NCI-H748 (cell line): ENCODE data around the gene PNMA6E.

Experiments used
- DNase-seq: peaks from one replicate; lab custom pipeline; 2025; ENCODE audit not compliant: unreplicated experiment; lab: John Stamatoyannopoulos, UW

PNMA6E gene

DNA sequence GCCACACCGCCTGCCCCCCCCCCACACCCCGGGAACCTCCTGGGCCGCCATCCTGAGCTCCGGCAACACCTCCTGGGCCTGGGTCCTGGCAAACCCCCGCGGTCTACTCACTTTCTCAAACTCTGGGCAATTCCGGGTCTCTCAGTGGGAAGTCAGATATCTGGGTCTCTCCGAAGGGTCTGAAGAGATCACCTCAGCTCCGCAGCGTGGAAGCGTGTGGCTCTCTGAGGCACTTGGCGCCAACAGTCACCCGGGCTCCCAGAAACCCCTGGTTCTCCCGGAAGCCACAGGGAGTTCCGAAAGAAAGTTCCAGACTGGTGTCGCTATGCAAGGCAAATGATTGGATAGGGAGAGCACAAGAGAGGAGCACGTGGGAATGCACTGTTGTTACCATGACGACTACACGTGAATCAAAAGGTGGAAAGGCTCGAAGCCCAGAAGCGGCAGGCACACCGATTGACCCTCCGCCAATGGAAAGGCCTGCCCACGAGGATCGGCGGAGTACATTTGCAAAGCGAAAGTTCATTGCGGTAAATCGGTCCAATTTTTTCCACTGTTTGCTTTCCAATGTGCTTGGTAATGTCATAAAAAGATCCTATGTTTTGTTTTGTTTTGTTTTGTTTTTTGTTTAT is at the start of gene PNMA6E:
TSS of gene PNMA6E (minus strand) at position 218 of the 632 bp plus-strand sequence. CDS start 2,501 bp downstream, outside the sequence.
- no peak for DNase-seq

DNA sequence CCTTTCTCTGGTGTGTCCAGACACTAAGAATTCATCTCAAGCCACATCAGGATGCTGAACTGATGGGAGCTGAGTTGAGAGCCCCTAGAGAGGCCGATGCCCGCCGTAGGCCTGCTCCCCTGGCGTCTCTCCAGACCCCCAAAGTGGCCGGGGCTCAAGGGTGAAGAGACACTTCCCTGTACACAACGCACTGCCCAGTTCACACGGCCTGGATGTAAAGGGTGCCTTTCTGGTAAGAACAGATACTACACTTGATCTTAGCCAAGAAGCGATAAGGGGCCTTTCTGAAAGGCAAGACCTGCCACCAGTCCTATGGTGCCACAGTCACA is 49.8 kb upstream of the PNMA6E start:
- no peak for DNase-seq

DNA sequence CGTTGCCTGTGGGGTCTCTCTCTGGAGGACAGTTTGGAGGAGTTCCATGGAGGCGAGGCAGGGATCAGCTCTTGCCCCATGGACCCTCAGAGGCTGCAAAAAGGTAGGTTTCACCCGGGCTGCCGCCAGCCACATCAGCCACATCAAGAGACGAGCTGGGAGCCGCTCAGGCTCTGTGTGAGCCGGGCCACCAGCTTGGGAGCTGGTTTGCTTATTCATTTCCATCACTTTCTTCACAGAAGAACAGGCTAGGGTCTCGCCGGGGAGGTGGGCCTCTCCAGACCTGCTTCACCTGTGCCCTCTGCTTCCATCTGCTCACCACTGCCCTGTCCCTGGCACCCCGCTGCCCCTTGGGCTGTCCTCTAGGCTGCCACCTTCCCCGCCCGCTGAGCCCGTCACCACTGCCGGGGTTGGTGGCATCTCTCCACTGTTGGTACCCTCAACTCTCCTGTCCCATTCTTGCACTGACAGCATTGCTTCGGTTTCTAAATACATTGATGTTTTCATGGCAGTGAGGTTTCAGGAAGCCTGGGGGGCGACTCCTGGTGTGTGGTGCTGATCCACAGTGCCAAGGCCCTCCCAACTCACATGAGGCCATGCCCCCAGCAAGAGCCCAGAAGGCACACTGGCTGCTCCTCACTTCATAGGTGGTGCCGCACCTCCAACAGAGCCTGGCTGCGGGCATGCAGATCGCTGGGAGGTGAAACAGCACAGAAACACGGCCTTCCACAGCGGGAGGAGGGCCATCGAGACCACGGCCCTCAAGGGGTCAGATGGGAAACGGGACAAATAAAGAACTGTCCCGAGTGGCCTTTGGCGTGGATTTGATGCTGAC is 49.2 kb upstream of the PNMA6E start:
- DNase-seq: no peak

DNA sequence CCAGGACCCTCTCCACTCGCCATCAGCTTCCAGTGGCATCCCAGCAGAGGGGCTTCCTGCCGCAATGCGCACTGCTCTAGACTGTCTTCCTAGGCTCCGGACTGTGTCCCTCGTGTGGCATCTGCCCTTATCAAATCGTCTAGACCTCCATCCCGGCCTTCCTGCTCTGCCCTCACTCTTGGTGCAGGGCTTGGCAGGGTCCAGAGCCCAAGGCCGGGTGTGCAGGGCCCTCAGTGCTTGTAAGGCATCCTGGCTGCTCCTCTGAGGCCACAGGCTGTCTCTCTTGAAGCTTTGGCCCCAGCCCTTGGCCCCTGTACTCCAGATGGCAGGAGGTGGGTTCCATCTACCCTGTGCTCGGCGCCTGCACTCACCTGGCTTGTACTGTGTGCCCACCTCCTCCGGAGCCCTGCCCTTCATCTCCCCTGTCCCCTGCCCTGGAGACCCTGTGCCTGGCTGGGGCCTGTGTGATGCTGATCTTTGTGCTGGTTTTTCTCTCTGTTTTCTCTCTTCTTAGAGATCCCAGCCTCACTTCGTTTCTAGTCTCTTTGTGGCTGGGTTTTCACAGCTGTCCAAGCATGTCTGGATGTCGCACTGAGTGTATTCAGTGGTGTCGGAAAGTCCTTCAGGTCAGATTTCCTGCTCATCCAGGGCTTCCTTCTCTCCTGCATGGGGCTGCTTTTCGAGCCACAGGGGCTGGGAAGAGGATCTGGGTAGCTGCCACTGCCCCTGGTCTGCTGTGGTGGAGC is 48.4 kb upstream of the PNMA6E start:
- no peak for DNase-seq

DNA sequence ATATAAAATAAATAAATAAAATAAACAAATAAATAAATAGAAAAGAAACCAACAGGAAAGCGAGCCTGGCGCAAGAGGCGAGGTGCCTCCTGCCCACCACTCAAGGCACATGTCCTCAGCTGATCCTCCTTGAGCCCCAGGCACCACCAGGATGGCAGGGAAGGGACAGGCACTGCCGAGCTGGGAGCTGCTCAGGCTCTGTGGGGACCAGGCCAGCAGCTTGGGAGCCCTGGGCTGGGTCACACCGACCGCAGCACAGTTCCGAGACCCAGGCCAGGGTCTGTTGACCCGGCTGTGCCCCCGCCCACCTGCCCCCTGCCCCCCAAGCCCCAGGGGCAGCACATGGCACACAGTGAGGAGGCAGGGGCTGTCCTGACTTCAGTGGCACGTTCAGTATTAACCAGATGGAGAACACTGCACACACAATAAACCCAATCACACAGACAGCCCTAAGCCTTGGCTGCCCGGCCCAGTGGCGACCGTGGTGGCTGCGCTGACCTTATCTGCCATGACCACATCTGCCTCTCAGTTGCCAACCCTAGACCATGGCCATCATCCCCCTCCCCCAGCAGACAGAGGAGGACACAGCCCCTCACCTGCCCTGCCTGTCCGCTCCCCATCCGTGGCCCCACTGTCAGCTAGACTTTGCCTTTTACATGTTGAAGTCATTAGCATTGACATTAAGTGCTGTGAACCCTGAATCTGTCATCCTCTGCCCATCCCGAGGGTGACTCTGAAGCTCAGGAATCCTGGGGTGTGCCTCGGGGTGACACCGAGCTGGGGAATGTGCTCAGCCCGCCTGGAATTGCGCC is 47.6 kb upstream of the PNMA6E start:
- no peak for DNase-seq

DNA sequence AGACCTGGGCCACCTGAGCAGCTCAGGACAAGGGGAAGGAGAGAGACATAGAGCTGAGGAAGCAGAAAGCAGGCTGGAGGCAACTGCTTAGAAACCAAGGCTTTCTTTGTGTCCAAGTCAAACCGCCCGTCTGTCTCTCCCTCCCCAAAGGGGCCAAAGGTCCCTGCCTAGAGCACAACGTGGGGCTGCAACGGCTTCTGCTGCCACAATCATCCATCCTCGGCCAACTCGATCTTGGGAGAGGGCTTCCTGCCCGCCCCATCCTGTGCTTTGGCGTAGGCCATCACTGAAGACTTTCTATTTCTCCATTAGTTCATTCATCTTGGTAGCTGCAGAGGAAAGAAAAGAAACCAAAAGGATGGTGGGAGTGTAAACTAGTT is 46.4 kb upstream of the PNMA6E start:
- no peak for DNase-seq

DNA sequence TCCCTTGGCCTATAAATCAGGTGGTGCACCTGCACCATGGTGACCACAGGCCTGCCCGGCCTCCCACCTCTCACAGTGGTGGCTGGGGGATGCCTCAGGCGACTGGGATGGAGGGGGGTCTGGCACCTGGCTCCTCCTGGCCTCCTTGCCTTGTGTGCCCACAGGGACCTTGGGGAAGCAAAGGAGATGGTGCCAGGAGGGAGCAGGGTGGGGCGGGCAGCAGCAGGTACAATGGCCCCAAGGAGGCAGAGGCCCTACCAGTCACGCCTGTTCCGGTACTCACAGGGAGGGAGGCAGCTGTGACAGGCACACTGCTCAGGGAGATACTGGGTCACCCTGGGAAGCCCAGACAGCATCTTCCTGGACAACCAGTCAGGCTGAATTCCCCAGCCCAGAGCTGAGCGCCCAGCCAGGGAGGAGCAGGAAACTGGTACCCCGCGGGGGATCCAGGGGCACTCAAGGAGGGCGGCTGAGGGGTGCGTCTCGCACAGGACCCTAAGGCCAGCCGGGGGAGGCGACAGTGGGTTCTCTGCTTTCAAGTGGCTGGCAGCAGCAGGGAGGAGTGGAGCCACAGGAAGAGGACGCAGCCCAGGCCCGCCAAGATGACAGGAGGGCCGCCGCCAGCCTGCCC is 45.9 kb upstream of the PNMA6E start:
- no peak for DNase-seq

DNA sequence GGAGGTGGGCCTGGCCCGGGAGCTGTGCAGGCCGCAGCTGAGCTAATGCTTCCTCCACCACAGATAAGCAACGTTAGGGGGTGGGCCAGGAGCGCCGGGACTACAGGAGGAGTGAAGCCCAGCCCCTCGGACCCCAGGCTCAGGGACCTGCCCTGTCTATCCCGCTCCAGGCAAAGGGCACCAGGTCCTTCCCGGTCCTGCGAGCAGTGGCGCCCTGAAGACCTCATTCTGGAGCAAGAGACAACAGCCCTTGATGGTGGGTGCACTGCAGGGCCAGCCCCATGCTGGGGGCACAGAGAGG is 45.4 kb upstream of the PNMA6E start:
- no peak for DNase-seq

DNA sequence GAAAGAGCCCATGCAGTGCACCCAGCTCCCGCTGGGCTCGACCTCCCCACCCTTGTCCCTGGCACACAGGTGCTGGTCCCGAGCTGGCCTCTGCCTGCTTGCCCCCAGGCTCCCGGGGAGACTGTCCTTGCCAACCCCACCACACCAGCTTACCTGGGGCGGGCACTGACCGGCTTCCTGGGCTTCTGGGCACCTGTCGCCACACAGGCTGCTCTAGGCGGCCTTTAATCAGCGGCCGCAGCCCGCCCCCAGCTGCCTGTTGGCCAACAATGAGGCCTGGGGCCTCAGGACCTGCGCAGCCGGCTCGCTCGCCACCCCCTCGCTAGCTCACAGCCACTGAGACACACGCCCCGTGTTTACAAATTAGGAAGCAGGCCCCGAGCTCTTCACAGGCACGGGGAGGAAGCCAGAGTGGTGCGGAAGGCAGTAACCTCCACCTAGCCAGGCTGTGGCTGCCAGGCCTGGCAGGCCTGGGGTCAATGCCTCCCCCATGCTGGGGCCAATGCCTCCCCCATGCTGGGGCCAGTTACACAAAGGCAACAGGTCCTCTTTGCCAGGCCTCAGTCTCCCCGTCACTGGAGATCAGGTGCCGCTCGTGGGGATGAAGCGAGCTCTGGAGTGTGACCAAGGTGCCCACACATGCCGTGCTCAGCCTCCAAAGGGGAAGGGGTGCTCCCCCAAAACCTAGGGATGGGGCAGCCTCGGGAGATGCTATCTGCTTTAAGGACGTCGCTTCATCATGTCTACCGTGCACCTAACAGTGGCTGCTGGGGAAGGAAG is 44.9 kb upstream of the PNMA6E start, which contains the start of gene TREX2:
TSS of gene TREX2 (minus strand) at position 201 of the 780 bp plus-strand sequence. CDS start 626 bp downstream, outside the sequence.
- DNase-seq: no peak

DNA sequence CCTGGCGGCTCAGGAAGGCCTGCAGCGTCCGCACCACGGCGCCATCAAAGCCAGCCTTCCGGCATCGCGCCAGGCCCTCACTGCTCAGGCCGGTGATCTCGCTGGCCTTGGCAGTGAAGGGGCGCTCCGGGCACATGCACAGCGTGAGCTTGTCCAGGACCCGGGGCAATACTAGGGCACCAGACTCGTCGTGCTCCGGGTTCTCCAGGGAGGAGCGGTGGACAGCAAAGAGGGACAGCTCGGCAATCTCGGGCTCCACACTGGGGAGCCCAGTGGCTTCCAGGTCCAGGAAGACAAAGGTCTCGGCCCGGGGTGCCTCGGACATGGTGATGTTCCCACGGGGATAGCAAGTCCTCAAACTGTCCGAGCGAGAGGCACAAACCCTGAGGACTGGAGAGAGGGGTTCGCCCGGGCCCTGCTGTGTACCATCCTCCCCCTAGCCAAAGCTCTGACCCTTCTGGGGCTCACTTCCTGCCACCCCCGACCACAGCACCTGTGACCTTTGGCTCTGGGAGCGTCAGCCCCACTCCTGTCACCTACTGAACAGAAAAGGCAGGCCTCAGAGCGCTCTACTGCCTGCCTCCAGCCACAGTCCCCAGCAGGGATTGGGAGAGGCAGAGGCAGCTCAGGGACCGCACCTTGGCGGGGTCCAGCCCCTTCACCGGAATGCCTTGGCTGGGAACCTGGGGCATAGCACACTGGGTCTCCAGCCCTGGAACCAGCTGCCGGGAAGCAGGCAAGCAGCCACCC is 44.1 kb upstream of the PNMA6E start:
- DNase-seq: no peak

DNA sequence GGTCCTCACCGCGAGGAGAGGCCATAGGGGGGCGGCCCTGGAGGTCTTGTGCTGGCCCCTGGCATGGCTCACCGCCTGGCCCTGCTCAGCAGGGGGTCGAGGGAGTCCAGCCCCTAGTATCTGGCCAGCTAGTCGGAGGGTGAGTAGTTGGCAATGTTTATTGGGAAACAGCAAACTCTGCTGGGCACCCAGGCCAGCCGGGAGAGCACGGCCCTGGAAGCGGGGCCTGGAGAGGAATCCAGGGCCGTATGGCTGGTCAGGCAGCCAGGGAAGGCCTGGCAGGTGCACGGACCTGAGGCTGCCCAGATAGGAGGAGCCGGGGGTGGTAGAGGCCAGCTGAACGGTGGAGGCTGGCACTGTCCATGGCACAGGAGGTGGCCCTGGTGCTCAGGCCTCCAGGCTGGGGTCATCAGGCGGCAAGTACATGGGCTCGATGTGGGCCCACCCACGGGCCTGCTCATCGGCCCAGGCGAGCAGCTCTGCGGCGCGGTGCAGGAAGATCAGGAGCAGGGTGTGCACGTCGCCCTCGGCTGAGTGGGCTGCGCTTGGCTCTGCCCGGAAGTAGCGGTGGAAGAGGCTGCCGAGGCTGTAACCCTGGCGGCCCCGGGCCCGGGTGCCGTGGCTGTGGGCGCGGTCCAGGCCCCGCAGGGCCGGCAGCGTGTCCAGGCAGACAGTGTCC is 43.3 kb upstream of the PNMA6E start:
- no peak for DNase-seq

DNA sequence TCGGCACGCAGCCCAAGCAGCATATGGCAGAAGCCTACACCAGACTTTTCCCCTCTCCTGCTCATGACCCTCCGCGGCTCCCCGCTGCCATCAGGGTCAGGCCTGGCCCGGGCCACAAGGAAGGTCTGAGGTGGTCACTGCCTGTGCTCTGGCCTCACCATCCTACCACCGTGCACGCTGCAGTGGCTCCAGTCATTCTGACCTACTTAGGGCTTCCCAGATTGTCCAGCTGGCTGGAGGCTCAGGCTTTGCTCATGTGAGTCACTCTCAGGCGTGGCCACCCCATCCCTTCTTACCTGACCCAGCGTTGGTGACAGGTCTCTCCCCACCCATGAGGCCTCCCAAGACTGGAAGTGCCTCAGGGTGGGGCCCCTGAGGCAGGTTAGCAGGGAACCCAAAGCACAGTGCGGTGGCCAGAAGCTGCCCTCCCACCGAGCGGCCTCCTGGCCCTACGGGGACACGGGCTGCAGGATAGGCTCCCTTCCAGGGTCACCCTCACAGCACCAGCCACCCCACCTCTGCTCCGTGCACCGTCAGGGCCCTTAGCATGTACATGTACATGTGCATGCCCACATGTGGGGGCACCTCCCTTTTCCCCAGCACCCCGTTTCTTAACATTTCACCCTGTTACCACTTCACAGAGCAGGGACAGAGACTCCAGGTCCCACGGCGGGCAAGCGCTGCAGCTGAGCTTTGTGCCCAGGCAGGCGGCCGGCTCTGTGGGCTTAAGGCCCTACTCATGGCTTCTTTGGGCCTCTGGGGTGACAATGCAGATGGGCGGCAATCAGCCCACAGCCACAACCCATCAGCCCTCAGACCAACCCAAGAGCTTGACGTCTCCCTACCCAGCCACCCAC is 42.6 kb upstream of the PNMA6E start:
- no peak for DNase-seq

DNA sequence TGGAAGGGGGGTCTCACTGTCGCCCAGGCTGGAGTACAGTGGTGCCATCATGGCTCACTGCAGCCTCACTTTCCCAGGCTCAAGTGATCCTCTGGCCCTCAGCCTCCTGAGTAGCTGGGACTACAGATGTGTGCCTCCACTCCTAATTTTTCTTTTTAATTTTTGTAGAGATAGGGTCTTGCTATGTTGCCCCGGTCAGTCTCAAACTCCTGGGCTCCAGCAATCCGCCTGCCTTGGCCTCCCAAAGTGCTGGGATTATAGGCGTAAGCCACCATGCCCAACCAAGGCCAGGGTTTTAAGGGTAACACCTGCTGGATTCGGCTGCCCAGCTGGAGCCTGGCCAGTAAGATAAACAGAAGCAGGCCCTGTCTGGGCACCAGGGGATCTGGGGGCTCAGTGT is 41.3 kb upstream of the PNMA6E start:
- no peak for DNase-seq

DNA sequence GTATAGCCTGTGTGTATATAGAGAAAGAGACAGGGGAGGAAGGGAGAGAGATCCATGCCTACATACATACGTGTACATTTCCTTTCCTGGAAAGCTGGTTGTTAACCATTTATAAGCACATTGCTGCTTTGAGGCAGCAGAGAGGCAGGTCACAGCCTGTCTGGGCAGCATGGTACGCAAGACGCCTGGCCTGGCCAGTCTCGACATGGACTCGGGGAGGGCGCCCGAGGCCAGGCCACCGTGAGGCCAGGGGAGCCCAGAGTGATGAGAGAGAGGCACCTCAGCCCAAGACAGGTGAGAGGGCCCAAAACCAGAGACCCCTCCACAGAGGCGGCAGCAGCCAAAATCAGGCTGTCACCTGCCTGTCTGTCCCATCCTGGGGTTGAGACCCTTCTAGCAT is 40.8 kb upstream of the PNMA6E start:
- DNase-seq: no peak

DNA sequence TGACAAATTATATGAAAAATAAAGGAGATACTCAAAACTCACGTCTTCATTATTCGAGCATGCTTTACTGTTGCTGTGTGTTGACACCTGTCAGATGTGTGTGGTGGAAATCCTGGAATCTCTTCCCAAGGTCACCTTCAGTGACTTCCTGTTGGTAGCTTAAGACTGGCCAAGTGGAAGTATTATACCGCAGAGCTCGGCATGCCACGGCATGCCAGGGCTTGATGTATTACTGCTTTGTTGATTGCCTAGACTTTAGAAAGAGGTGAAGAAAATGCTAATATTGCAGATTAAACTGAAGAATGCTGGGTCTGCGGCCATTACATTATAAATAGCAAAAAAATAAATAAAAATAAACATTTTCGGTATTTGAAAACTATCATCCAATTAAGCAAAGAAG is 40.1 kb upstream of the PNMA6E start:
- DNase-seq: no peak

DNA sequence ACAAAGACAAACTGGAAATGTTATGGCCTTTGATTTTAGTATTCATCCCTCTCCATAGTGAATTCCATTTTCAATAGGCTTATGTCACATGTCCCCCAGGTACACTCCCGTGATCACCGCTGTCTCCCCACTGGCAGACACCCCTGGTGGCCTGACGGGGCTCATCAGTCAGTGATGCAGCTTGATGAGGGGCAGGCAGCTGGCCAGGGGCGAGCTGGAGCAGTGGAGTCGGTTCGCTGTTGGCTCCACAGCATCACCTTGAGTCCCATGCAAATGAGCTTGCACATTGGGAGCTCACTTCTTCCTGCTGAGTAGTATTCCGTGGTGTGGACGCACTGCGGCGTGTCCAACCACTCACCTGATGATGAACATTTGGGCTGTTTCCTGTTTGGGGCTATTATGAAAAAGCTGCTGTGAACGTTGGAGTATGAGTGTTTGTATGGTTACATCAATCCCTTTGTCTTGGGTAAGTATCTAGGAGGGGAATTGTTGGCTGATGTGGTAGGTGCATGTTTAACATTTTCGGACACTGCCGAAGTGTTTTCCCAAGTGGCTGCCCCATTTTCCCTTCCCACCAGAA is 39.5 kb upstream of the PNMA6E start:
- DNase-seq: peak; percentile 21

DNA sequence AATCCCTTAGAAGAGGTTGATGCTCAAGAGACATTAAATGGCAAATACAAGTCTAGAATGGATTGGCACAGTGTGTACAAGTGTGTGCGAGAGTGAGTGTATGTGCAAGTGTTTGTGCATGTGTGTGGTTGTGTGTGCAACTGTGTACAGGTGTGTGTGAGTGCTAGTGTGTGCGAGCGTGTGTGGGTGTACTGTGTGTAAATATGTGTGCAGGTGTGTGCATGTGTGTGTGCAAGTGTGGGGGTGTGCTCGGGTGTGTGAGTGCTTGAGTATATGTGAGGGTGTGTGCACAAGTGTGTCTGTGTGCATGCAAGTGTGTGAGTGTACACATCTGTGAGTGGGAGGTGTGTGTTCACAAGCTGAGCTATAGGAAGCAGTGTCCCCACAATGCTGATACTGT is 38.8 kb upstream of the PNMA6E start:
- no peak for DNase-seq

DNA sequence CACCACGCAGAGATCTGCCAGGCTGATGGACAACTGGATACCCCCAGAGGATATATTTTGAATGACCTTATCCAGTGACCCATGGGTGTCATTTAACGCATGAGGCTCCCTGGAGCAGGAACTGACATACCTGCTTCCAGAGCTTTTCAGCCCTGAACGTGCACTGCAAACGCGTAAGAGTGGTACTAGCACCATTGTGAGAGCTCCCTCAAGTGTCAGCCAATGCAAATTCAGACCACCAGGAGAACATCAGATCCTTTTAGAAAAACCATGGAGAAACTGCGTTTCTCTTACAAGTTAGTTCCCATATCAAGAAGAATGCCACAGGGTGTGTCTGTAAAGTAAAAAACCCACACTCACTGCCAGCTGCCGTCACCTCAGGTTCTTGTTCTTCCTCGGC is 37.4 kb upstream of the PNMA6E start:
- peak; percentile 35 for DNase-seq
